ENCODE data around the gene AKAP13. TPM values are rescaled to one million over a fixed set of nuclear protein-coding genes. Genes with fewer than 3 reads are reported as not detected.

The AKAP13 gene
- total and polyA plus RNA-seq, 2 of the 8 experiments (the other 6 are each of a cell fraction or from before 2014, with no cell fraction given), result 14.0 to 46.2 TPM

- TF ChIP-seq, protein P1, sequence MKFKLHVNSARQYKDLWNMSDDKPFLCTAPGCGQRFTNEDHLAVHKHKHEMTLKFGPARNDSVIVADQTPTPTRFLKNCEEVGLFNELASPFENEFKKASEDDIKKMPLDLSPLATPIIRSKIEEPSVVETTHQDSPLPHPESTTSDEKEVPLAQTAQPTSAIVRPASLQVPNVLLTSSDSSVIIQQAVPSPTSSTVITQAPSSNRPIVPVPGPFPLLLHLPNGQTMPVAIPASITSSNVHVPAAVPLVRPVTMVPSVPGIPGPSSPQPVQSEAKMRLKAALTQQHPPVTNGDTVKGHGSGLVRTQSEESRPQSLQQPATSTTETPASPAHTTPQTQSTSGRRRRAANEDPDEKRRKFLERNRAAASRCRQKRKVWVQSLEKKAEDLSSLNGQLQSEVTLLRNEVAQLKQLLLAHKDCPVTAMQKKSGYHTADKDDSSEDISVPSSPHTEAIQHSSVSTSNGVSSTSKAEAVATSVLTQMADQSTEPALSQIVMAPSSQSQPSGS (IDR thresholded peaks at IDR 0.05; ENCODE audit: low read length), result no peak
- TF ChIP-seq RXRA (IDR thresholded peaks at IDR 0.05; ENCODE audit: insufficient read depth, low read depth, low read length), result no peak
- TF ChIP-seq SUZ12 (IDR thresholded peaks at IDR 0.05; ENCODE audit: low read length), result no peak
These were observed 397.1 kb downstream of the AKAP13 start (continued) for GRCh38 chr15:85777250-85778106.

Data from H1 (cell line).